Measurements from ENCODE around the gene CREB5.

The CREB5 gene

DNA sequence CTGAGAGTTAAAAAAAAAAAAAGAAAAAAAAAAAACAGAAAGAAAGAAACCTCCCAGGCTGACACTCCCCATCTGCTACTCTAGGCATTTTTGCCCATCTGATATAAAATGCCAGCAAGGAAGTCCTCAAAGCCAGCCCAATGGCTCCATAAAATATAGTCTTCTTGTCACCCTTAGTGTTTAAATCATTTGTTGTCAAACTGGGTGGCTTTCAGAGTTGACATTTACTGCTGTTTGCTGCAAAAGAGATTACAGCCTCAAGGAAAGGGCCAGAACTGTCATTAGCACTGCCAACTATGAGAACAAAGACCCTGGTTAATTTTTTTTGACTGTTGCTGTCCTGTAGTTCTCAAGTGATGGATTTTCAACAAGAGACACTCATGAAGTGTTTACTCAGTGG lies 459.3 kb downstream of the CREB5 start:
- H3K9me3 Mint-ChIP-seq, result no peaks in the 10 kb centered on the region
- no peak for ATAC-seq
- H3K27ac Mint-ChIP-seq, result no peak overlapping the region
- no peaks in the 10 kb centered on the region for H3K4me1 Mint-ChIP-seq
- peaks cover 20% of the 10 kb centered on the region for H3K27me3 Mint-ChIP-seq
- DNase-seq, result no peak
- no peak overlapping the region for H3K4me3 Mint-ChIP-seq

DNA sequence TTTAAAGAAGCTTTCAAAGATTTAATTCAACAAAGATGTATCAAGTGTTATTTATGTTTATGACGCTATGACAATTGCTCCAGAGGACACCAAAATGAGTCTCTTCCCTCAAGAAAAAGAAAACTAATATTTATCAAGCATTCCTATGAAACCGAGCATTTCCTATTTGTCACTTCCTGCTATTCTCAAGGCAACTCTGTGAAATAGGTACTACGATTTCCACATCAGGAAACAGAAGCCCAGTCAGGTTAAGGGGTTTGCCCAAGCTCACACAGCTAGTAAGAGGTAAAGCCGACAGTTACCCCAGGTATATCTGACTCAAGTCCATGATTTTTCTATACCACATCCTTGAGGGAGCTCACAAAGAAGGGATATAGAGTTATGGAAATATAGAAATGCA lies 459.9 kb downstream of the CREB5 start:
- Mint-ChIP-seq H3K9me3 (no peaks in the 10 kb centered on the region), H3K4me1 (no peaks in the 10 kb centered on the region), H3K27ac (no peak overlapping the region), H3K27me3 (peaks cover 20% of the 10 kb centered on the region), H3K4me3 (no peak overlapping the region)
- DNase-seq, result no peak
- ATAC-seq, result no peak

DNA sequence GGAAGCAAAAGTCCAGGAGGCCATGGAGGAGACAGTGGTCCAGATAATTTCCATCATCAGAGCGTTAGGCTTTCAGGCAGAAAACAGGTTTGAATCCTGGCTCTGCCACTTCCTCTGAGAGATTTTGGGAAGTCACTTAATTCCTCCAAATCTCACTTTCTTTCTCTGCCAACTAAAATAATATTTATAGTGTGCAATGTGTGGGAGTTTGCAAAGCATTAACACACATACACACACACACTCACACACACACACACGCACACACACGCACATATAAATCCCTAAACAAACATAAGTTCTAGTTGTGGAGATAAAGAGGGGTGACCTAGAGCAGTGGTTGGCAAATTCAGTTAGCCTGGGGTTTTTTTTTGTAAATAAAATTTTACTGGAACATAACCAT lies 461.0 kb downstream of the CREB5 start:
- no peak for DNase-seq
- no peaks in the 10 kb centered on the region for H3K9me3 Mint-ChIP-seq
- no peak overlapping the region for H3K4me3 Mint-ChIP-seq
- H3K4me1 Mint-ChIP-seq, result no peaks in the 10 kb centered on the region
- H3K27ac Mint-ChIP-seq, result no peak overlapping the region
- H3K27me3 Mint-ChIP-seq, result peaks cover 20% of the 10 kb centered on the region
- no peak for ATAC-seq

DNA sequence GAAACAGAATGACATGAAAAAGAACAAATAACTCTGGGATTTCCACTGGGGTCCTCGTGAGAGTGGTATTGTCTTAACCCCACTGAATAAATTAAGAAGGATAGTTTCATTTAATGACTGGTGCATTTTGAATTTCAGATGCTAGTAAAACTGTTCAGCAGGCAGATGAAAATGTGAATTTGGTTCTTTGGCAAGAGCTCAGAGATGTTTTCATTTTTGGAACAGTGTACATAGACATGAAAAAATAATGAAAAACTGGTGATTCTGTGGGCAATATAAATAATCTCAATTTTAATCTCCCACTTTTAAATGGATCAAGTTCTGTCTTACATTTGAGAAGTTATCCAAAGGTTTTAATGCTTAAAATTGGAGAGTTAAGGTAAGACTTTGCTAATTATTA lies 461.7 kb downstream of the CREB5 start:
- DNase-seq, result no peak
- Mint-ChIP-seq H3K9me3 (no peaks in the 10 kb centered on the region), H3K27ac (no peak overlapping the region), H3K4me3 (no peak overlapping the region), H3K4me1 (no peaks in the 10 kb centered on the region), H3K27me3 (peaks cover 25% of the 10 kb centered on the region)
- no peak for ATAC-seq
